ENCODE results near the gene SEC22C. TPM values are rescaled to one million over a fixed set of nuclear protein-coding genes. Genes with fewer than 3 reads are reported as not detected.

Gene SEC22C
- total RNA-seq, 1 donor from 2014 or later = 73.3 TPM

DNA sequence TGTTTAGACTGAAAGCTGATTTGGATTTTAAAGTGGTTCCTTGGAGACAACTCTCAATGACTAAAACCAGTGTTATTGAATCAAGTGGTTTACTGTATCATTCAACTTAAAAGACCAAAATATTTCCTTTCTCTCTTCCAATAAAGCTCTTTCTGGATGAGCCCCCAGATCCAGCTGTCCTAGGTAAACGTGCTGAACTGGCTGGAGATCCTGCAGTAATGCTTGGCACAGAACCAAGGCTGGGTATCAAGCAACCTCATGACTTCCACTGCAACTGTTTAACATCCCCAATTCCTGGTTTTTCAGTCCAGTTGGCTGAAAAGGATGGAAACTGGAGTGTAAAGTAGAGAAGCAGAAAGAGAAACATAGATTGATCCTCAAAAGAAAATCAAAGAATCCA lies 28.9 kb downstream of the SEC22C start:
- Histone ChIP-seq H3K27me3 (ENCODE audit: control insufficient read depth, insufficient read depth, low read length) (no peaks in the 10 kb centered on the region), H3K4me3 (ENCODE audit: low read depth, low read length) (no peak overlapping the region), H3K36me3 (ENCODE audit: control insufficient read depth, insufficient read depth, low read length) (no peaks in the 10 kb centered on the region)
- no peak for DNase-seq (ENCODE audit: low read depth)
- TF ChIP-seq, protein P1, sequence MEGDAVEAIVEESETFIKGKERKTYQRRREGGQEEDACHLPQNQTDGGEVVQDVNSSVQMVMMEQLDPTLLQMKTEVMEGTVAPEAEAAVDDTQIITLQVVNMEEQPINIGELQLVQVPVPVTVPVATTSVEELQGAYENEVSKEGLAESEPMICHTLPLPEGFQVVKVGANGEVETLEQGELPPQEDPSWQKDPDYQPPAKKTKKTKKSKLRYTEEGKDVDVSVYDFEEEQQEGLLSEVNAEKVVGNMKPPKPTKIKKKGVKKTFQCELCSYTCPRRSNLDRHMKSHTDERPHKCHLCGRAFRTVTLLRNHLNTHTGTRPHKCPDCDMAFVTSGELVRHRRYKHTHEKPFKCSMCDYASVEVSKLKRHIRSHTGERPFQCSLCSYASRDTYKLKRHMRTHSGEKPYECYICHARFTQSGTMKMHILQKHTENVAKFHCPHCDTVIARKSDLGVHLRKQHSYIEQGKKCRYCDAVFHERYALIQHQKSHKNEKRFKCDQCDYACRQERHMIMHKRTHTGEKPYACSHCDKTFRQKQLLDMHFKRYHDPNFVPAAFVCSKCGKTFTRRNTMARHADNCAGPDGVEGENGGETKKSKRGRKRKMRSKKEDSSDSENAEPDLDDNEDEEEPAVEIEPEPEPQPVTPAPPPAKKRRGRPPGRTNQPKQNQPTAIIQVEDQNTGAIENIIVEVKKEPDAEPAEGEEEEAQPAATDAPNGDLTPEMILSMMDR (IDR thresholded peaks at IDR 0.05; ENCODE audit: insufficient read depth, low read length, poor library complexity, severe bottlenecking) = no peak

DNA sequence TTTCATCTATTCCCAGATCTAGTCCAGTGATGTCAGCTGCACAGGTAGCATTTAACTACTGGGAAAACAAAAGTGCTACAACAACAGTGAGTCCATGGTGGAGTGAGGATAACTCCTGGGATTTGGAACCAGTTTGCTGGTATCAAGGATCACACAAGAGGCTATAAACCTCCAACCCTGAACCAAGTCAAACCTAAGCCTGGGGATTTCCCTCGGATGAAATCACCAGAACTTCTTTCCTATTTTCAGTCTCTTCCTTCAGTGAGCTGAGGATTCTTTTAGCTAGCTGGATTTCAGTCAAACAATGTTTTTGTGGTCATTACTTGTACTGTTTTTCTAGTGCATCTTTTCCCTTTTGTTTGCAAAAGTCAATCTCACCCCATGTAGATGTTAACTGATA lies 31.5 kb downstream of the SEC22C start:
- Histone ChIP-seq H3K4me3 (ENCODE audit: low read depth, low read length) (no peak overlapping the region), H3K27me3 (ENCODE audit: control insufficient read depth, insufficient read depth, low read length) (no peaks in the 10 kb centered on the region), H3K36me3 (ENCODE audit: control insufficient read depth, insufficient read depth, low read length) (no peaks in the 10 kb centered on the region)
- TF ChIP-seq, protein P1 (IDR thresholded peaks at IDR 0.05; ENCODE audit: insufficient read depth, low read length, poor library complexity, severe bottlenecking) = no peak
- DNase-seq (ENCODE audit: low read depth) = no peak

DNA sequence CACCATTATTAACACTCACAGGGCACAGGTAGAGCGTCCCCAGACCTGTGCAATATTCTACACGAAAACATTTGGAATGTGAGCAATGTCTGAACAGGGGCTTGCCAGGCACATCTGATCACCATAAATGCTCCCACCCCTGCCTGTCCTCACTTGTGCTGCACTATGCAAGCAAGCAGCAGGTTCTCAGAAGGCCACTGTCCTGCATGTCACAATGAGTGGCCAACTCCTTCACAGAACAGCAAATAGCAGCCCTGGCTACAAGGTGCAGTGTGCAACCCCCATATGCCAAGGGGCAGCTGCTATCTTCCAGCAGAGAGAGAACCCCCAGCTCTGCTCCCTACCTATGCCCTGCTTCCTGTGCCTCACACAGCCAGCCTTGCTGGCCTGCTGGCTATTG lies 32.6 kb downstream of the SEC22C start:
- no peaks in the 10 kb centered on the region for H3K36me3 ChIP-seq (ENCODE audit: control insufficient read depth, insufficient read depth, low read length)
- no peaks in the 10 kb centered on the region for H3K27me3 ChIP-seq (ENCODE audit: control insufficient read depth, insufficient read depth, low read length)
- no peak for DNase-seq (ENCODE audit: low read depth)
- TF ChIP-seq, protein P1 (IDR thresholded peaks at IDR 0.05; ENCODE audit: insufficient read depth, low read length, poor library complexity, severe bottlenecking) = no peak
- no peak overlapping the region for H3K4me3 ChIP-seq (ENCODE audit: low read depth, low read length)

- TF ChIP-seq, protein P1 (IDR thresholded peaks at IDR 0.05; ENCODE audit: insufficient read depth, low read length, poor library complexity, severe bottlenecking) = peak; percentile 96
- Histone ChIP-seq H3K27me3 (ENCODE audit: control insufficient read depth, insufficient read depth, low read length) (no peaks in the 10 kb centered on the region), H3K36me3 (ENCODE audit: control insufficient read depth, insufficient read depth, low read length) (no peaks in the 10 kb centered on the region), H3K4me3 (ENCODE audit: low read depth, low read length) (no peak overlapping the region)
- DNase-seq (ENCODE audit: low read depth) = no peak
These were observed 34.3 kb downstream of the SEC22C start for GRCh38 chr3:42547401-42547945.

DNA sequence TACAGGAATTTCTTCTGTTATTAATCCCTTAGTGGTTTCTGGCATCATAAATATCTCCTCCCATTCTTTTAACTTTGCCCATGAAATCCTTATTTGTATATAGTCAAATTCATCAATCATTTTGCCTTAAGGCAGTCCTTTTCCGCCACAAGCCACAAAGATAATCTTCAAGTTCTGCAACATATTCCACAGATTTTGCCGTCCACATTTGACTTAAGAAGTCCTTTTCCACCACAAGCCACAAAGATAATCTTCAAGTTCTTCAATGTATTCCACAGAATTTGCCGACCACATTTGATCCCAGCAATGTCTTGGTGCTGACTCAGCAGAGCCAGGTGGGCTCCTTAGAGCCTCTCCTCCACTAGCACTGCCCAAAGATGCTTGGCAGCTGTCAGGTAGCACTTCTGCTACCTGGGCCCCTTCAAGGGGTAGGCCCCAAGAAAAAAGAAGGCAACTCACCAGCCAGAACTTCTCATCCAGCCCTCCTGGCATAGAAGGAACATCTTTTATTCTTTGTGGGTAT lies 35.0 kb downstream of the SEC22C start:
- H3K4me3 ChIP-seq (ENCODE audit: low read depth, low read length) = no peak overlapping the region
- TF ChIP-seq, protein P1 (IDR thresholded peaks at IDR 0.05; ENCODE audit: insufficient read depth, low read length, poor library complexity, severe bottlenecking) = no peak
- no peak for DNase-seq (ENCODE audit: low read depth)

More for the DNA sequence above, 35.0 kb downstream of the SEC22C start:
- Histone ChIP-seq H3K27me3 (ENCODE audit: control insufficient read depth, insufficient read depth, low read length) (no peaks in the 10 kb centered on the region), H3K36me3 (ENCODE audit: control insufficient read depth, insufficient read depth, low read length) (no peaks in the 10 kb centered on the region)
